Measurements from ENCODE around the gene SLC27A2. TPM values are rescaled to one million over a fixed set of nuclear protein-coding genes. Genes with fewer than 3 reads are reported as not detected.

Gene SLC27A2
- total RNA-seq, 1 experiment from 2014 or later: 0.77 TPM

GRCh38 chr15:50251638-50252182, 69.7 kb downstream of the SLC27A2 start:
- DNase-seq (ENCODE audit: low spot score): no peak
- no TSS peak for BruUV-seq (replicated peaks)
- Histone ChIP-seq H3K4me1 (ENCODE audit: insufficient read depth, low read length, poor library complexity, severe bottlenecking) (no peaks in the 10 kb centered on the region), H3K9me3 (ENCODE audit: low read depth, low read length, poor library complexity, severe bottlenecking) (no peaks in the 10 kb centered on the region), H3K27me3 (replicated peaks; ENCODE audit: insufficient read depth, low read depth, low read length, poor library complexity) (no peaks in the 10 kb centered on the region), H3K4me3 (ENCODE audit: low read depth, low read length, poor library complexity, severe bottlenecking) (no peak overlapping the region), H3K36me3 (ENCODE audit: insufficient read depth, low read length, poor library complexity, severe bottlenecking) (no peaks in the 10 kb centered on the region), H3K27ac (ENCODE audit: low read depth, low read length, poor library complexity, severe bottlenecking) (no peak overlapping the region)
- CTCF ChIA-PET: interaction anchor here (0.7 kb wide), 1 partner anchor 256 kb away, joined by 3 read pairs; no protein-coding TSS in a partner anchor
- POLR2A ChIA-PET (ENCODE audit: low non-redundant PET): no interaction called here
- intact Hi-C loops (cut with micrococcal nuclease; ENCODE audit: unreplicated experiment): no loop called here
- TF ChIP-seq CTCF (conservative IDR thresholded peaks at IDR 0.05; ENCODE audit: low read depth, low read length): 0 out of 2 replicates have a peak, but pooled peaks have one; percentile 14
- TF ChIP-seq EZH2 (IDR thresholded peaks at IDR 0.05; ENCODE audit: borderline replicate concordance, low read depth, low read length, poor library complexity, severe bottlenecking): no peak

- intact Hi-C loops (cut with micrococcal nuclease; ENCODE audit: unreplicated experiment): no loop called here
- H3K27me3 ChIP-seq (replicated peaks; ENCODE audit: insufficient read depth, low read depth, low read length, poor library complexity): no peaks in the 10 kb centered on the region
- H3K36me3 ChIP-seq (ENCODE audit: insufficient read depth, low read length, poor library complexity, severe bottlenecking): no peaks in the 10 kb centered on the region
- ChIA-PET POLR2A (ENCODE audit: low non-redundant PET) (no interaction called here), CTCF (no interaction called here)
- no peaks in the 10 kb centered on the region for H3K4me1 ChIP-seq (ENCODE audit: insufficient read depth, low read length, poor library complexity, severe bottlenecking)
- no peaks in the 10 kb centered on the region for H3K9me3 ChIP-seq (ENCODE audit: low read depth, low read length, poor library complexity, severe bottlenecking)
- DNase-seq (ENCODE audit: low spot score): no peak
- TF ChIP-seq CTCF (conservative IDR thresholded peaks at IDR 0.05; ENCODE audit: low read depth, low read length) (no peak), EZH2 (IDR thresholded peaks at IDR 0.05; ENCODE audit: borderline replicate concordance, low read depth, low read length, poor library complexity, severe bottlenecking) (no peak)
- no peak overlapping the region for H3K27ac ChIP-seq (ENCODE audit: low read depth, low read length, poor library complexity, severe bottlenecking)
- BruUV-seq (replicated peaks): no TSS peak
- no peak overlapping the region for H3K4me3 ChIP-seq (ENCODE audit: low read depth, low read length, poor library complexity, severe bottlenecking)
Measured at GRCh38 chr15:50252556-50252955, 70.6 kb downstream of the SLC27A2 start.

GRCh38 chr15:50256188-50257041, 74.4 kb downstream of the SLC27A2 start:
- H3K27ac ChIP-seq (ENCODE audit: low read depth, low read length, poor library complexity, severe bottlenecking): no peak overlapping the region
- H3K36me3 ChIP-seq (ENCODE audit: insufficient read depth, low read length, poor library complexity, severe bottlenecking): no peaks in the 10 kb centered on the region
- H3K9me3 ChIP-seq (ENCODE audit: low read depth, low read length, poor library complexity, severe bottlenecking): no peaks in the 10 kb centered on the region
- intact Hi-C loops (cut with micrococcal nuclease; ENCODE audit: unreplicated experiment): no loop called here
- H3K27me3 ChIP-seq (replicated peaks; ENCODE audit: insufficient read depth, low read depth, low read length, poor library complexity): no peaks in the 10 kb centered on the region
- BruUV-seq (replicated peaks): no TSS peak
- no peak overlapping the region for H3K4me3 ChIP-seq (ENCODE audit: low read depth, low read length, poor library complexity, severe bottlenecking)
- ChIA-PET CTCF (no interaction called here), POLR2A (ENCODE audit: low non-redundant PET) (no interaction called here)
- H3K4me1 ChIP-seq (ENCODE audit: insufficient read depth, low read length, poor library complexity, severe bottlenecking): no peaks in the 10 kb centered on the region
- DNase-seq (ENCODE audit: low spot score): no peak
- TF ChIP-seq EZH2 (IDR thresholded peaks at IDR 0.05; ENCODE audit: borderline replicate concordance, low read depth, low read length, poor library complexity, severe bottlenecking) (no peak), CTCF (conservative IDR thresholded peaks at IDR 0.05; ENCODE audit: low read depth, low read length) (no peak)
